ENCODE results near the gene PAMR1. TPM values are rescaled to one million over a fixed set of nuclear protein-coding genes. Genes with fewer than 3 reads are reported as not detected.

PAMR1 gene
- total RNA-seq, 1 experiment from 2014 or later, result not detected

- no peak for DNase-seq (ENCODE audit: low read depth)
These were observed 121.5 kb downstream of the PAMR1 start for GRCh38 chr11:35403765-35404387.

- no peak for DNase-seq (ENCODE audit: low read depth)
These were observed 122.4 kb downstream of the PAMR1 start for GRCh38 chr11:35402751-35403660.

DNA sequence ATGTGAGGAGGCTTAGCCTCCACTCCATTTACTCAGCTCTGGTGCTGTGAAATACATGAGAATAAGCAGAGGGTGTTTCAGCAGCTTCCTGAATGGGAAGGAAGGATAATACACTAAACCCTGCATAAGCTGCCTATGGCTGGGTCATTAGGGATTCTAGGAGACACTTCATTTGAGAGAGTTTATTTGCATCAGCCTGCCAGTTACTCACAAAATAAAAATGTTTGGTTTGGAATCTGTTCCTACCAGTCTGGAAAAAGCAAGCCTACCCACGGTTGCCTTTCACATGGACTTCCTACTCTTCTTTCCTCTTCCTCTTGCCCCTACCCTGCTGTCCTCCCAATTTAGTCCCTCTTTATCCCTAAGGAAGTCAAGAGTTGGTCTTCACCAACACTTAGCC lies 126.5 kb downstream of the PAMR1 start:
- DNase-seq (ENCODE audit: low read depth), result no peak

DNA sequence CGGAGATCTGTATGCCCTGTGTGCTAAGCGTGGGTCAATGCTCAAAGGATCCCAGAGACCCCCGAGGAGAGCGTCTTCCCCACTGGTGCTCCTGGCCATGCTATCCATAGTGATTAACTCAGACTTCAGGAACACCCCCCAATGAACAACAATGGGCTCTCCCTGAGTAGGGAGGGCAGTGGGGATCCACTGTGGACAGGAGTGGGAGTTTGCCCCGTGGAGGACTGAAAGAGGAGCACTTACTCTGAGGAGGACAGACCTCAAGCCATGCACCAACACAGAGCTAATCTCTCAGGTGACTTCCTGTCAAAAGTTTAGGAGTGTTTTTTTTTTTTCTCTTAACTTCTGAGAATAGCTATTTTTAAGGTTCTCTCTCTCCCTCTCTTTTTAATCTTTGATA lies 130.5 kb downstream of the PAMR1 start:
- DNase-seq (ENCODE audit: low read depth), result no peak

- no peak for DNase-seq (ENCODE audit: low read depth)
These were observed 132.3 kb downstream of the PAMR1 start for GRCh38 chr11:35393098-35393497.

- DNase-seq (ENCODE audit: low read depth), result peak; percentile 77
These were observed 133.3 kb downstream of the PAMR1 start for GRCh38 chr11:35391922-35392688.

- peak; percentile 86 for DNase-seq (ENCODE audit: low read depth)
These were observed 134.4 kb downstream of the PAMR1 start for GRCh38 chr11:35390737-35391682.

DNA sequence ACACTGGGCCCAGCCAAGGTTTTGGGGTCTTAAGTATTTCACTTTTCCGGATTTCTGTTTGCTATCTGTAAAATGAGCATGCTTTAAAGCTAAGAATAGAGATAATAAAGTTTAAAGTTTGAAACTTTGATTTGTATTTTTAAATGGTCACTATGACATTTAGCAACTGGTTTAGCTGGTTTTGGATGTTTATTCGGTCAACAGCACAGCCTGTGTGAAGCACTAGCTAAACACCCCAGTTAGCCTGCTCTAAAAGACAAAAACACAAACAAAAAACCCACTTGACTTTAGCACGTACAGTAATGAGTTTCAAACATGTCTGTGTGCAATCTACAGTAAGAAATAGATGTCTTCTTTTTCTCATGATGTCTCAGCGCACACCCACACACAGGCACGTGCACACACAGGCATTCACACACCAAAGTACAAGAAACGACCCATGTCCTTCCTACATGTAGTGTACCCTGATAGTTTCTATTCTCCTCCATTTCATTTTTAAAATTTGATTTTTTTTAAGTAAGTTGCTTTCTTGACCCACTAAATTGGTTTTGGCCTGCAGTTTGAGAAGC lies 135.4 kb downstream of the PAMR1 start:
- no peak for DNase-seq (ENCODE audit: low read depth)

- DNase-seq (ENCODE audit: low read depth), result no peak
These were observed 136.3 kb downstream of the PAMR1 start for GRCh38 chr11:35389112-35389511.

GRCh38 chr11:35388061-35388460 lies 137.4 kb downstream of the PAMR1 start:
- no peak for DNase-seq (ENCODE audit: low read depth)

DNA sequence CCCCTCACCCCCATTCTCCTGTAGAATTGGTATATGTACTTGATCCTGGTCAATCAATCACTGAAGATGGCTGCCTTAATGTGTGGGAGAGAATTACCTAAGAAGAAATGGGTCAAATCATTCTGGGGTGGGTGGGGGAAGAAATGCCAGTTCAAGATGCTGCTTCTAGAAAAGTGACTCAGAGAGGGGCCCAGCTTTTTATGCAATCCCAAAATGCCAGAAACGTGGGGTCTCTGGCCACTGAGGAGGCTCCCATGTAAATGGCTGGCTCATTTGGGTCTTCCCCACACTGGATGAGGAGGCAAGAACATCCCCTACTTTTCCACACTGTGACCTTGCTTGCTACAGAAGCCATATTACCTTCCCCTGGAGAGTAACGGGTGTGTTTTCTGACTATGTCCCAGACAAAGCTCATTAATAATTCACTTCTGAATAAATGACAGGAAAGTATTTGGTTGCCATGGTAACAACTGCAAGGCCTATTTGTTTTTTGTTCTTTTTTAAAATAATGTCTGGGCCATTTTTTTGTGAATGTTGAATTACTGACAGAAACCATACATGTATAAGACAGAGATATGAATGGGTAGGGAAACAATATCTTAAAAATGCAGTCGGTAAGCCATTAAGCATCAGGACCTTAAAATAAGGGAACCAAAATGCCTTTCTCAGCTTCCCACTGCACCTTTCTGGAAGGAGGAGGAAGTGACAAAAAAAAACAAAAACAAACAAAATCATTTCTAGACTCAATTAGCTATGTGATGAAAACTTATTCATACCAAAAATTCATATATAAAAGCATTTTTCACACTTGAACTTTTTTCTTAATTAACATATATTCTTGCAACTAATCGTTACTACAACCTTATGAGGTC lies 138.1 kb downstream of the PAMR1 start:
- DNase-seq (ENCODE audit: low read depth), result peak; percentile 33

- no peak for DNase-seq (ENCODE audit: low read depth)
These were observed 141.5 kb downstream of the PAMR1 start for GRCh38 chr11:35383953-35384352.

Other genes with a start within 250 kb of the PAMR1 start
- gene SLC1A2, start 106.1 kb downstream of the PAMR1 start, total RNA-seq (2014; rRNA removed; shearing (Covaris generic)), result 0.10 and 0.59 TPM in 2 replicates
- gene FJX1, start 92.8 kb upstream of the PAMR1 start, total RNA-seq (2014; rRNA removed; shearing (Covaris generic)), result 10.5 and 14.4 TPM in 2 replicates
- 35.8 and 50.1 TPM in 2 replicates for gene TRIM44, start 137.2 kb upstream of the PAMR1 start, total RNA-seq (2014; rRNA removed; shearing (Covaris generic))

Data from M059J (cell line).